ENCODE results near the gene PTGDR.

The PTGDR gene

GRCh38 chr14:52266179-52266578 lies 1.3 kb upstream of the PTGDR start:
- no peak overlapping the region for H3K4me3 ChIP-seq (ENCODE audit: low read depth, low read length)
- DNase-seq (ENCODE audit: low read depth) = no peak
- TF ChIP-seq, protein P1, sequence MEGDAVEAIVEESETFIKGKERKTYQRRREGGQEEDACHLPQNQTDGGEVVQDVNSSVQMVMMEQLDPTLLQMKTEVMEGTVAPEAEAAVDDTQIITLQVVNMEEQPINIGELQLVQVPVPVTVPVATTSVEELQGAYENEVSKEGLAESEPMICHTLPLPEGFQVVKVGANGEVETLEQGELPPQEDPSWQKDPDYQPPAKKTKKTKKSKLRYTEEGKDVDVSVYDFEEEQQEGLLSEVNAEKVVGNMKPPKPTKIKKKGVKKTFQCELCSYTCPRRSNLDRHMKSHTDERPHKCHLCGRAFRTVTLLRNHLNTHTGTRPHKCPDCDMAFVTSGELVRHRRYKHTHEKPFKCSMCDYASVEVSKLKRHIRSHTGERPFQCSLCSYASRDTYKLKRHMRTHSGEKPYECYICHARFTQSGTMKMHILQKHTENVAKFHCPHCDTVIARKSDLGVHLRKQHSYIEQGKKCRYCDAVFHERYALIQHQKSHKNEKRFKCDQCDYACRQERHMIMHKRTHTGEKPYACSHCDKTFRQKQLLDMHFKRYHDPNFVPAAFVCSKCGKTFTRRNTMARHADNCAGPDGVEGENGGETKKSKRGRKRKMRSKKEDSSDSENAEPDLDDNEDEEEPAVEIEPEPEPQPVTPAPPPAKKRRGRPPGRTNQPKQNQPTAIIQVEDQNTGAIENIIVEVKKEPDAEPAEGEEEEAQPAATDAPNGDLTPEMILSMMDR (IDR thresholded peaks at IDR 0.05; ENCODE audit: low read depth, low read length) = no peak
- TF ChIP-seq MYC (IDR thresholded peaks at IDR 0.05; ENCODE audit: low read depth, low read length) (no peak), POLR2A (IDR thresholded peaks at IDR 0.05; ENCODE audit: extremely low read depth, insufficient read length) (no peak), MAX (IDR thresholded peaks at IDR 0.05; ENCODE audit: low read depth, low read length) (no peak)

DNA sequence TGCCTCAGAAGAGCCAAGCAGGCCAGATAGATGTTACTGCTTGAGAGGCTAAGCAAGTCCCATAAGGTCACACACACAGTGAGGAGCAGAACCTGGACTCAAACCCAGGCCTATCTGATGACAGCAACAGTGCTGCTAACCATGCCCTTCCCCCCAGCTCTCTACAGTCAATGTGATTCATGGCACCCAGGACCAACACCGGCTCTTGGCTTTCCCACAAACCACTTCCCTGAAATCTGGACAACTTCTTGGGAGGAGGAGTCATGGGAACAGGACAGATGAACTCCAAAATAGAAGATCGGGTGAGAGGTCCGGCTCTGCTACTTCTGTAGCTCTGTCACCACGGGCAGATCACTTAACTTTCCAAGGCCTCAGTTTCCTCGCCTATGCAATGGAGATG lies 716 bp upstream of the PTGDR start:
- TF ChIP-seq MYC (IDR thresholded peaks at IDR 0.05; ENCODE audit: low read depth, low read length) = no peak
- TF ChIP-seq, protein P1 (IDR thresholded peaks at IDR 0.05; ENCODE audit: low read depth, low read length) = no peak
- no peak for TF ChIP-seq MAX (IDR thresholded peaks at IDR 0.05; ENCODE audit: low read depth, low read length)
- TF ChIP-seq POLR2A (IDR thresholded peaks at IDR 0.05; ENCODE audit: extremely low read depth, insufficient read length) = no peak
- no peak overlapping the region for H3K4me3 ChIP-seq (ENCODE audit: low read depth, low read length)
- DNase-seq (ENCODE audit: low read depth) = no peak

DNA sequence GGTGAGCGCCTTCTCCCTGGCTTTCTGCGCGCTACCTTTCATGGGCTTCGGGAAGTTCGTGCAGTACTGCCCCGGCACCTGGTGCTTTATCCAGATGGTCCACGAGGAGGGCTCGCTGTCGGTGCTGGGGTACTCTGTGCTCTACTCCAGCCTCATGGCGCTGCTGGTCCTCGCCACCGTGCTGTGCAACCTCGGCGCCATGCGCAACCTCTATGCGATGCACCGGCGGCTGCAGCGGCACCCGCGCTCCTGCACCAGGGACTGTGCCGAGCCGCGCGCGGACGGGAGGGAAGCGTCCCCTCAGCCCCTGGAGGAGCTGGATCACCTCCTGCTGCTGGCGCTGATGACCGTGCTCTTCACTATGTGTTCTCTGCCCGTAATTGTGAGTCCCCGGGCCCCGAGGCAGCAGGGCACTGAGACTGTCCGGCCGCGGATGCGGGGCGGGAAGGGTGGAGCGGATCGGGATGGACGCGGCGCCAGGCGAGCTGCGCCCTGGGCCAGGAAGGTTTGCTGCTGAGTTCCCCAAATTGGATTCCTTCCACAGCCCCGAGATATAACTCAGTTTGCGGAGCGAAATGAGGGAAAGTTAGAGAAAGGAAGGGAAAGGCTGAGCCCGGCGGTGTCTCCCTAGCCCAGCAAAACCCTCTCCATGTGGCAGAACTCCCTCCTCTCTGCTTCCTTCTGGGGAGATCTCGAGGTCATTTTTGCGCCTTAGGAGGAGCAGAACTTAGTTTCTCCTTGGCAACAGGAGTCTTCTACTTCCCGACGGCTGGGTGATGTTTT lies 972 bp downstream of the PTGDR start:
- TF ChIP-seq, protein P1 (IDR thresholded peaks at IDR 0.05; ENCODE audit: low read depth, low read length) = no peak
- no peak for TF ChIP-seq MYC (IDR thresholded peaks at IDR 0.05; ENCODE audit: low read depth, low read length)
- no peak for TF ChIP-seq MAX (IDR thresholded peaks at IDR 0.05; ENCODE audit: low read depth, low read length)
- TF ChIP-seq POLR2A (IDR thresholded peaks at IDR 0.05; ENCODE audit: extremely low read depth, insufficient read length) = no peak
- H3K4me3 ChIP-seq (ENCODE audit: low read depth, low read length) = no peak overlapping the region
- no peak for DNase-seq (ENCODE audit: low read depth)

- no peak overlapping the region for H3K4me3 ChIP-seq (ENCODE audit: low read depth, low read length)
- no peak for DNase-seq (ENCODE audit: low read depth)
- TF ChIP-seq, protein P1 (IDR thresholded peaks at IDR 0.05; ENCODE audit: low read depth, low read length) = no peak
- TF ChIP-seq MAX (IDR thresholded peaks at IDR 0.05; ENCODE audit: low read depth, low read length) (no peak), MYC (IDR thresholded peaks at IDR 0.05; ENCODE audit: low read depth, low read length) (no peak), POLR2A (IDR thresholded peaks at IDR 0.05; ENCODE audit: extremely low read depth, insufficient read length) (no peak)
Measured at GRCh38 chr14:52269100-52269499, 1.6 kb downstream of the PTGDR start.

DNA sequence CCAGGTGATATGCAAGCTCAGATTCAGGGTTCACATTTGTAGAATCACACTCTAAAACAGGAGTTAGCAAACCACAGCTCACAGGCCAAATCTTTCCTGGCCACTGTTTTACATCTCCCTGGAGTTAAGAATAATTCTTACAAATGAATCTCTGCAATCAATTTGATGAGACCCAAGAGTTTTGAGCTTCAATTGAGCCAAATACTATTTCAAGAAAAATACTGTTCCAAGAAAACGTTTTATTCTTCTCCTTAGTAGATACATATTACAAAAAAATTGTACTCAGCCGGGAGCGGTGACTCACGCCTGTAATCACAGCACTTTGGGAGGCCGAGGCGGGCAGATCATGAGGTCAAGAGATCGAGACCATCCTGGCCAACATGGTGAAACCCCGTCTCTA lies 2.5 kb downstream of the PTGDR start:
- TF ChIP-seq MYC (IDR thresholded peaks at IDR 0.05; ENCODE audit: low read depth, low read length) (no peak), MAX (IDR thresholded peaks at IDR 0.05; ENCODE audit: low read depth, low read length) (no peak), POLR2A (IDR thresholded peaks at IDR 0.05; ENCODE audit: extremely low read depth, insufficient read length) (no peak)
- TF ChIP-seq, protein P1 (IDR thresholded peaks at IDR 0.05; ENCODE audit: low read depth, low read length) = no peak
- no peak for DNase-seq (ENCODE audit: low read depth)
- no peak overlapping the region for H3K4me3 ChIP-seq (ENCODE audit: low read depth, low read length)
